Pons (tissue), 1 donor: Measurements from ENCODE around the gene GPR18.

Source experiments
- DNase-seq: peaks from one replicate; pipeline ENCODE4 v3.0.0-alpha.2; 2016; ENCODE audit warnings: low spot score

Gene GPR18

GRCh38 chr13:99290894-99291293, 32.7 kb upstream of the GPR18 start:
- DNase-seq: no peak

DNA sequence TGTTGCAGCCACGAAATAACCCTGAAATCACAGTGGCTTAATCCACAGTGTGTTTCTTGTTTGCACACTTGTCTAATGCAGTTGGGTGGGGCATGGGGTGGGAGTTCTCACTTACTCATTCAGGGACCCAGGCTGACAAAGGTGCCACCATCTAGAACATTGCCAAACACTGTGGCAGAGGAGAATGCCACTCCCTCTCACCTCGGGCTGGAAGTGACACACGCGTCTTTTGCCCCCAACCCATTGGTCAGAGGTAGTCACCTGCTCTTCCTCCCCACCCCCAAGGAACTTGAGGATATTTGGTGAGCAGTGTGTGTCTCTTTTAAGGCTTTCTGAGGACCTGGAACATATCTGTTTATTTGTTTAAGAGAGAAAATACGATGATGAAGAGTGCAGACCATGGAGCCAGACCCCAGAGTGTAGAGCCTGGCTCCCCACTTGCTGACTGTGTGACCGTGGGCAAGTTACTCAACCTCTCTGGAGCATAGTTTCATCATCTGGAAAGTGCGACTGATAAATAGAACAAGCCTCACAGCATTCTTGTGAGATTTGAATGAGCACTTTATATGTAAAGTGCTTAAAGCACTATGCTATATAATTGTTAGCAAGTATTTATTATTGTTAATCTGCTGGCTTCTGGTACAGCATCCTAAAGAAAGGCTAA, 31.6 kb upstream of the GPR18 start:
- DNase-seq: no peak

DNA sequence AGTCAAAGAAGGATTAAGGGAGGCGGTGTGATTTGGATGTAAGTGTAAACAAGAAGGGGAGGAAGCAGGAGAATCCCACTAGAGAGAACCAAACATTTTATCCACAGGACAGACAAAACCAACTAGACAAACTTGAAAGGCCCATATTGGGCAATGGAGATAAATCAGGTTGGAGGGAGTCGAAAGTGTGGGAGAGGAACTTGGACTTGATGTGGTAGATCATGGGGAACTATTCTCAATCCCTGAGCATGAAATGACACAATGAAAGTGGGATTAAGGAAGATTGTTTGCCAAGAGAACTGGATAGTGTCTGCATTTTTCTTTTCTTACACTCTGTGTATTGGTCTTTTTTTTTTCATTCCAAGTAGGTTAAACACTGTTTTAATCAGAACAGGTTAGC, 31.1 kb upstream of the GPR18 start:
- DNase-seq: no peak

DNA sequence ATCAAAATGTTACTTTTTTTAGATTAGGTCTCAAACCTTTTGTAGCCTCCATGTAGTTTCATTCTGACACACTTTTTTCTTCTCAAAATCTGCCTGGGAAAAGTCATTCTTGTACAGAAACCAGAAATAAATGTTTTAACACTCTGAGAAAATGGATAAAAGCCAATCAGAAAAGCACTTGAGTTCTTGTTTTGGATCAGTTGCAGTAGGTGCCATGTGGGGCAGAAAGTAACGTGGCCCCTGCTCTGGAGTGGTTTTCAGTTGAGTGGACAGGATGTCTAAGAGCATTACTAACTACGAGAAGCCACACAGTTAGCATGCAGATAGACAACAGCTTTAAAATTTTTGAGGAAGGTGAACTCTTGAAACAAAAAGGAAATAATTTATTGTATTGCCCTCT, 29.9 kb upstream of the GPR18 start:
- DNase-seq: no peak

GRCh38 chr13:99287551-99287950, 29.4 kb upstream of the GPR18 start:
- no peak for DNase-seq

- no peak for DNase-seq
Observed at GRCh38 chr13:99285432-99286182, 27.4 kb upstream of the GPR18 start.

- DNase-seq: peak; percentile 52
Observed at GRCh38 chr13:99282264-99283231, 24.4 kb upstream of the GPR18 start.

DNA sequence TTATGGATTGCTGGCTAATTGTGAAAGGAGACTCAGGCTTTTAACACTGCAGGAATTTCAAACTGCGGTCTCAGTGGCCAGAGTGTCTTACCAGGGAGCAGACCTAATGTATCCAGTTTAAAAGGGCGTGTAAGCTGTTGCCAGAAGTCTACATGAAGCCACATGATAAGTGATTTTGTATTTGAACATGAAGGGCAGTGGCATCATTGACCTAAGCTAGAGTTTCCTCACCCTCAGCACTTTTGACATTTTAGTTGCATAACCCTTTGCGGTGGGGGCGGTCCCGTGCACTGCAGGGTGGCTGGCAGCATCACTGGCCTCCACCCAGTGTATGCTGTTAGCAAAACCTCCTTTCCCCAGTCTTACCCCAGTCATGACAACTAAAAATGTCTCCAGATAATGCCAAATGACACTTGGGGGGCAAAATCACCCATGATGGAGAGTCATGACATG, 23.7 kb upstream of the GPR18 start:
- DNase-seq: no peak

DNA sequence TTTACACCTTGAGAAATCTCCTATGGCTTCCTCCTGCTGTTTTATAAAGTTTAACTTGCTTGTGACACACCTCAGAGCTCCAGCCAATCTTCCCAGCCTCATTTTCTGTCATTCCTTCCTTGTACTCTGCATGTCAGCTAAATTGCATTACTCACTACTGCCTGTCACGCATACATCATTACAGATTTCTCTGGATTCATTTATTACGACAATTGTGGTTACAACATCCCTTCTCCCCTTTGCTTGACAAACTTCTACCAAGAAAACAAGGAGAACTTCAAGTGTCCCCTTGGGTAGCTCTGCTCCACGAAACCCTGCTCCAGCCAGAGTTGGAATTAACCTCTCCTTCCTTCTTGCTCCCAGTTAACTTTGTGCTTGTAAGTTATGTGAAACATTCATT, 22.0 kb upstream of the GPR18 start:
- no peak for DNase-seq

GRCh38 chr13:99279637-99280036, 21.5 kb upstream of the GPR18 start:
- DNase-seq: no peak

- no peak for DNase-seq
Observed at GRCh38 chr13:99278843-99279242, 20.7 kb upstream of the GPR18 start.

DNA sequence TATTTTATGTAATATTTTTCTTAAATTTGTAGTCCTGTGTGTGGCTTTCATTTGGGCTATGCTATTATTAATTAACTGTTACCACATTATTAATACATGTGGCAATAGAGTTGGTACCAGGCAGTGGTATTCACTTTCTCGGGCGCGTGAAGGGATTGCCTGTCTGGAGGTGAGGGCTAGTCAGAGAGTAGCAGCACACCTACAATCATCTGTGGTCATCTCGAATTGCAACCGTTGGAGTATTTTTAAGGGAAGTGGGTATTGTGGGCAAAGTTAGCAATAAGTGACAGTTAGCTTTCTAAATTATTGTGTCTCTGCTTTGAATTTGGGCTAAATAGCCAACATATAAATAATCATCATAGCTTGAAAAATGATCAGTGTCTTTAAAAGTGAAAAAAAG, 20.0 kb upstream of the GPR18 start:
- DNase-seq: no peak

- DNase-seq: no peak
Observed at GRCh38 chr13:99277629-99278028, 19.4 kb upstream of the GPR18 start.

GRCh38 chr13:99276706-99277105, 18.5 kb upstream of the GPR18 start:
- no peak for DNase-seq

DNA sequence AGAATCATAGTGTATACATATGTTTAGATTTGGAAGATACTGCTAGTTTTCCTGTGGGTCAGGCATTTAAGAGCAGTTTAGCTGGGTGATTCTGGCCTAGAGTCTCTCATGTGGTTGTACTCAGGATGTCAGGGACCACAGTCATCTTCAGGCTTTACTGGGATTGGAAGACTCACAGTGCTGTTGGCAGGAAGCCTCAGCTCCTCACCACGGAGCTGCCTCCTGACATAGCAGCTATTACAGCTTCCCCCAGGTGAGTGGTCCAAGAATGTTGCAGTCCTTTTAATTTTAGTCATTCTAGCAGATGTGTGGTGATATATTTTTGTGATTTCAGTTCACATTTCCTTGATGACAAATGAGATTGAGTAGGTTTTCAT, 16.9 kb upstream of the GPR18 start:
- no peak for DNase-seq

GRCh38 chr13:99273128-99273527, 14.9 kb upstream of the GPR18 start:
- no peak for DNase-seq

- DNase-seq: no peak
Observed at GRCh38 chr13:99272481-99272880, 14.3 kb upstream of the GPR18 start.

DNA sequence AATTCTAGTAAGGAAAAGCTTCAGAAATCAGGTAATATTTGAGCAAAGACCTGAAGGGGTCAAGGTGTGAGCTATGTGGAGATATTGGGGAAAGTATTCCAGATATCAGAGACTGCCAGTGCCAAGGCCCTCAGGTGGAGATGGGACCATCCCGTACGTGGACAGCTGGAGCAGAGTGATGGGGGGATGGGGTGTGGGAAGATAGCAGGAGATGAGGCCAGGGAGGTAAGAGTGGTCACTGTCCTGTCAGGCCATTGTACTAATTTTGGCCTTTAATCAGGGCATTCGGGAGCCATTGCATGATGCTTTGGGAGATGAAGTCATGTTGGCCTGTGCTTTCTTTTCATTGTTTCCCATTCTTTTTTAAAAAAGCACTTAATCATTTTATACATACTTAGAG, 13.1 kb upstream of the GPR18 start:
- DNase-seq: no peak

DNA sequence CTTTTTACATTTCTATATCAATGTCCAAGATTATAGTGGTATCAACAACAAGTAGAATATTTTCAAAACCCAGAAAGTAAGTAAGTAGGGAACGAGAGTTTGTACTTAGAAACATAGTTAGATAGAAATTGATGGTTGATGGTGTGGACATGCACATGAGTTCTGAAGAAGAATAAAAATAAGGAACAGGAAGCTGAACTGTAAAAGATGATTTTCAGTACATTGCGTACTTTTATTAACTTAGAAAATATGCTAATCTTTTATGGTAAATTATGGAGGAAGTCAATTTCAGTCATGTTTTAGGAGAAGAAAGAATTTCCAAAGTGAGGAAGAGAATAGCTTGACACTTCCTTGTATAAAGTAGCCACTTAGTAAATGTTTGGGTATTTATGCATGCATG, 12.3 kb upstream of the GPR18 start:
- no peak for DNase-seq

DNA sequence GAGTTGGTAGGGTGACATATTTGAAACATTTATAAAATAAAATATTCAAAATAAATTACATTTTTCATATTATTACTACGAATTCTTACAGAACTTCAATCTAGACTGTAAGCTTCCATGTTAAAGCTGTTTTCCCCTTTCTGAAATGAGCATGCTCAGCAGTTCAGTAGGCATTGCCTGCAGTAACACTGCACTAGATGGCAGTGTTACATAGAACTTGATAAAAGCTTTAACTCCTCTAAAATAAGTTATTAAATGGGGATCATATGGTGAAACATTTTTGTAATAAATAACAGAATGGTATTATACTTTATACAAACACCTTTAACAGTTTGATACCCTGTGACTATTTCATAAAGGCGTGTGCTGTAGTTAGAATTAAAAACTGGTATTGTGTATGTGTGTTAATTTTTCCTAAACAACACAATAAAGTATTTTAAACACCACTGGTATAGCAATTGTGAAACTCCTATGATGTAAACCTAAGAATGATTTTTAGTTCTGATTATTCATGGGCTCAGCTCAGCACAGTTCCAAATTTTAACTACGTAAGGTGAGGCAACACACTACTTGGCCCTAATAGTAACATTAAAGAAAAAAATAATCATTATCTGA, 11.6 kb upstream of the GPR18 start:
- DNase-seq: peak; percentile 83

DNA sequence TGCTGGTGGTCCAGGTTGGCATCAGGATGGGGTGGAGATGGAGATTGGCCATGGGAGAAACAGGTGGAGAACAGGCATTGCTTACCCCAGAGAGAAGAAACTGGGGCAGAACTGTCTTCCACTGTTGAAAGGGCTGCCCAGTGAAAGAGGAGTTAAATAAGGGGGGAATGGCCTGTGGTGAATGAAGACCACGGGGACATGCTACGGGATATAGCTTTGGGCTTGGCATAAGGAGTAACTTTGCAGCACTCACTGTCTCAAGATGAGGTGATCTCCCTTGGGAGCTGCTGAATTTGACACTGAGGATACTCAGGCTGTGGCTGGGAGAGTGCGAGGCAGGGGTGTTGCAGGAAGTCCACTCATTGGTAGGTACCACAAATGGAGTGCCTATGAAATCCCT, 10.6 kb upstream of the GPR18 start:
- no peak for DNase-seq

- DNase-seq: no peak
Observed at GRCh38 chr13:99267927-99268326, 9.7 kb upstream of the GPR18 start.
